ENCODE data around the gene EWSR1. TPM values are rescaled to one million over a fixed set of nuclear protein-coding genes. Genes with fewer than 3 reads are reported as not detected.

The EWSR1 gene
- total RNA-seq, 1 donor, result 139 TPM

GRCh38 chr22:29306835-29307595 lies 38.9 kb downstream of the EWSR1 start:
- no peaks in the 10 kb centered on the region for H3K9me3 ChIP-seq (ENCODE audit: low read depth, low read length)
- H3K4me1 ChIP-seq (ENCODE audit: insufficient read depth, low read length), result peaks cover 37% of the 10 kb centered on the region
- H3K27ac ChIP-seq (ENCODE audit: low read depth, low read length), result peak overlapping the region; percentile 65
- H3K4me3 ChIP-seq (ENCODE audit: insufficient read depth, low read length), result peak overlapping the region; percentile 81
- H3K79me2 ChIP-seq (ENCODE audit: insufficient read depth, low read length), result peaks cover 32% of the 10 kb centered on the region
- H4K20me1 ChIP-seq (ENCODE audit: insufficient read depth, low read length), result peaks cover 8% of the 10 kb centered on the region
- peak; percentile 99 for DNase-seq (ENCODE audit: insufficient read length, low spot score, missing footprints)
- no peak for TF ChIP-seq CTCF (IDR thresholded peaks at IDR 0.05; ENCODE audit: extremely low read depth, low read depth, low read length)
- H3K36me3 ChIP-seq (ENCODE audit: insufficient read depth, low read length), result no peaks in the 10 kb centered on the region
- H2AFZ ChIP-seq (ENCODE audit: low read length), result peak overlapping the region; percentile 99
- peak overlapping the region; percentile 95 for H3K4me2 ChIP-seq (ENCODE audit: insufficient read depth, low read length)
- H3K27me3 ChIP-seq (ENCODE audit: insufficient read depth, low read length), result no peaks in the 10 kb centered on the region

GRCh38 chr22:29307596-29308147 lies 39.6 kb downstream of the EWSR1 start:
- H3K79me2 ChIP-seq (ENCODE audit: insufficient read depth, low read length), result peaks cover 32% of the 10 kb centered on the region
- peak overlapping the region; percentile 85 for H2AFZ ChIP-seq (ENCODE audit: low read length)
- no peak for TF ChIP-seq CTCF (IDR thresholded peaks at IDR 0.05; ENCODE audit: extremely low read depth, low read depth, low read length)
- peak overlapping the region; percentile 81 for H3K4me3 ChIP-seq (ENCODE audit: insufficient read depth, low read length)
- H3K27ac ChIP-seq (ENCODE audit: low read depth, low read length), result peak overlapping the region; percentile 65
- no peaks in the 10 kb centered on the region for H3K9me3 ChIP-seq (ENCODE audit: low read depth, low read length)
- H4K20me1 ChIP-seq (ENCODE audit: insufficient read depth, low read length), result peaks cover 9% of the 10 kb centered on the region
- no peaks in the 10 kb centered on the region for H3K27me3 ChIP-seq (ENCODE audit: insufficient read depth, low read length)
- no peaks in the 10 kb centered on the region for H3K36me3 ChIP-seq (ENCODE audit: insufficient read depth, low read length)
- H3K4me2 ChIP-seq (ENCODE audit: insufficient read depth, low read length), result peak overlapping the region; percentile 95
- peak; percentile 86 for DNase-seq (ENCODE audit: insufficient read length, low spot score, missing footprints)
- peaks cover 37% of the 10 kb centered on the region for H3K4me1 ChIP-seq (ENCODE audit: insufficient read depth, low read length)

- H3K4me1 ChIP-seq (ENCODE audit: insufficient read depth, low read length), result peaks cover 37% of the 10 kb centered on the region
- H2AFZ ChIP-seq (ENCODE audit: low read length), result no peak overlapping the region
- H3K36me3 ChIP-seq (ENCODE audit: insufficient read depth, low read length), result no peaks in the 10 kb centered on the region
- no peak for TF ChIP-seq CTCF (IDR thresholded peaks at IDR 0.05; ENCODE audit: extremely low read depth, low read depth, low read length)
- H3K27me3 ChIP-seq (ENCODE audit: insufficient read depth, low read length), result peaks cover 3% of the 10 kb centered on the region
- peak overlapping the region; percentile 65 for H3K27ac ChIP-seq (ENCODE audit: low read depth, low read length)
- peak overlapping the region; percentile 95 for H3K4me2 ChIP-seq (ENCODE audit: insufficient read depth, low read length)
- peaks cover 32% of the 10 kb centered on the region for H3K79me2 ChIP-seq (ENCODE audit: insufficient read depth, low read length)
- H3K4me3 ChIP-seq (ENCODE audit: insufficient read depth, low read length), result peak overlapping the region; percentile 81
- H3K9me3 ChIP-seq (ENCODE audit: low read depth, low read length), result no peaks in the 10 kb centered on the region
- DNase-seq (ENCODE audit: insufficient read length, low spot score, missing footprints), result peak; percentile 62
- peaks cover 14% of the 10 kb centered on the region for H4K20me1 ChIP-seq (ENCODE audit: insufficient read depth, low read length)
Measured at GRCh38 chr22:29308148-29308790, 40.2 kb downstream of the EWSR1 start.

- peaks cover 8% of the 10 kb centered on the region for H3K27me3 ChIP-seq (ENCODE audit: insufficient read depth, low read length)
Measured at GRCh38 chr22:29308791-29309262, 40.8 kb downstream of the EWSR1 start.

More at GRCh38 chr22:29308791-29309262, 40.8 kb downstream of the EWSR1 start:
- Histone ChIP-seq H2AFZ (ENCODE audit: low read length) (no peak overlapping the region), H3K4me2 (ENCODE audit: insufficient read depth, low read length) (peak overlapping the region; percentile 32), H3K9me3 (ENCODE audit: low read depth, low read length) (no peaks in the 10 kb centered on the region), H3K4me1 (ENCODE audit: insufficient read depth, low read length) (peaks cover 37% of the 10 kb centered on the region), H3K27ac (ENCODE audit: low read depth, low read length) (peak overlapping the region; percentile 78), H3K79me2 (ENCODE audit: insufficient read depth, low read length) (peaks cover 32% of the 10 kb centered on the region), H4K20me1 (ENCODE audit: insufficient read depth, low read length) (peaks cover 14% of the 10 kb centered on the region), H3K36me3 (ENCODE audit: insufficient read depth, low read length) (no peaks in the 10 kb centered on the region), H3K4me3 (ENCODE audit: insufficient read depth, low read length) (peak overlapping the region; percentile 25)
- no peak for TF ChIP-seq CTCF (IDR thresholded peaks at IDR 0.05; ENCODE audit: extremely low read depth, low read depth, low read length)
- DNase-seq (ENCODE audit: insufficient read length, low spot score, missing footprints), result peak; percentile 96
